Measurements from ENCODE around the gene KCNQ1OT1.

GRCh38 chr11:2700415-2701211 lies 819 bp upstream of the KCNQ1OT1 start:
- no peak for TF ChIP-seq POLR2A (IDR thresholded peaks at IDR 0.05)
- no peak for TF ChIP-seq CTCF (IDR thresholded peaks at IDR 0.05)
